SHP77 treated with DMSO at 0.1 percent for 48 hours (cell line): ENCODE data around the gene BTBD6.

ENCODE experiments used
- DNase-seq: peaks from one replicate; lab custom pipeline; 2025; lab: John Stamatoyannopoulos, UW

Gene BTBD6

DNA sequence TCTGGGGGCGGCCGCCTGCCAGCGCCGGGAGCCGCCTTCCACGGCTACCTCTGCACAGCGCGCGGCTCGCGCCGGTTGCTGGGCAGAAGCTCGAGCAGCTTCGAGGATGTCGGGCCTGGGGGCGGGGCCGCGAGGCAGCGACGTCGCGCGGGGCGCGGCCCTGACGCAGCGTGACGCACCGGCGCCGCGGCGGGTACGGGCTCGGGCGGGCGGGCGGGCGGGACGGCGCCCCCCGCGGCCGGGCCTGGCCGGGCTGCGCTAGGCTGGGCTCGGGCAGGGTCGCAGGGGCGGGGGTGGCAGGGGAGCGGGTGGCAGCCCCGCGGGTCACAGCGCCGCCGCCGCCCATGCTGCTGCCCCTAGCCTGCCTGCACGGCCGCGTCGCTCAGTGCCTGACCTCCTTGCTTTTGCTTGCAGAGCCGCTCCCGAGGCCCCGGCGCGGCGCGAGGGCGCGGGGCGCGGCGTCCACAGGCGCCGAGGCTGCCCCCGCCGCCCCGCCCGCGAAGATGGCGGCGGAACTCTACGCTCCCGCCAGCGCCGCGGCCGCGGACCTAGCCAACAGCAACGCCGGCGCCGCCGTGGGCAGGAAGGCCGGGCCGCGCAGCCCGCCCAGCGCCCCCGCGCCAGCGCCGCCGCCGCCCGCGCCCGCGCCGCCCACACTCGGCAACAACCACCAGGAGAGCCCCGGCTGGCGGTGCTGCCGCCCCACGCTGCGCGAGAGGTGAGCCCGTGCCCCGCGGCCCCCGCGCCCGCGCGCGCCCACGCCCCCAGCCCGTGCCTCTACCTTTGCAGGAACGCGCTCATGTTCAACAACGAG is at the start of gene BTBD6:
Gene BTBD6 (plus strand): TSS at position 166 of the 814 bp plus-strand sequence. CDS start 179 bp downstream, at position 345.
- DNase-seq = peak; percentile 18

GRCh38 chr14:105198588-105198987 is 49.7 kb upstream of the BTBD6 start:
- no peak for DNase-seq

DNA sequence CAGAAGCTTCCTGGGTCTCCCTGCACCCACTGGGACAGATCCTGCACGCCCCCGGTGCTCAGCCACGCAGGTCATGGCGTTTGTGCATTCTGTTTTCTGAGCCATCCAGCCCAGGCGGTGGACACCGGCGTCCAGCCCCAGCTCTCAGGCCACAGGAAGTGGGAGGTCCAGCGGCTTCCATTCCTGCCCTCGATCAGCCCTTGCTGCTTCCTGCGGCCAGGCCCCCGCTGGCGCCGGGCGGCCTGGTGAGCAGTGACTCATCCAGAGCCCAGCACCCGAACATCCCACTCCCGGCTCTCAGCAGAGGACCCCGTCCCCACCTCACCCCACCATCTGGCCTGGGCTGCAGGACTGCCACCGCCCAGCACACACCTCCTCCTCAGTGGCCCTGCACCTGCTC is 49.2 kb upstream of the BTBD6 start:
- no peak for DNase-seq

- no peak for DNase-seq
Observed at GRCh38 chr14:105200074-105200473, 48.3 kb upstream of the BTBD6 start.

- DNase-seq = no peak
Observed at GRCh38 chr14:105200641-105201040, 47.7 kb upstream of the BTBD6 start.

DNA sequence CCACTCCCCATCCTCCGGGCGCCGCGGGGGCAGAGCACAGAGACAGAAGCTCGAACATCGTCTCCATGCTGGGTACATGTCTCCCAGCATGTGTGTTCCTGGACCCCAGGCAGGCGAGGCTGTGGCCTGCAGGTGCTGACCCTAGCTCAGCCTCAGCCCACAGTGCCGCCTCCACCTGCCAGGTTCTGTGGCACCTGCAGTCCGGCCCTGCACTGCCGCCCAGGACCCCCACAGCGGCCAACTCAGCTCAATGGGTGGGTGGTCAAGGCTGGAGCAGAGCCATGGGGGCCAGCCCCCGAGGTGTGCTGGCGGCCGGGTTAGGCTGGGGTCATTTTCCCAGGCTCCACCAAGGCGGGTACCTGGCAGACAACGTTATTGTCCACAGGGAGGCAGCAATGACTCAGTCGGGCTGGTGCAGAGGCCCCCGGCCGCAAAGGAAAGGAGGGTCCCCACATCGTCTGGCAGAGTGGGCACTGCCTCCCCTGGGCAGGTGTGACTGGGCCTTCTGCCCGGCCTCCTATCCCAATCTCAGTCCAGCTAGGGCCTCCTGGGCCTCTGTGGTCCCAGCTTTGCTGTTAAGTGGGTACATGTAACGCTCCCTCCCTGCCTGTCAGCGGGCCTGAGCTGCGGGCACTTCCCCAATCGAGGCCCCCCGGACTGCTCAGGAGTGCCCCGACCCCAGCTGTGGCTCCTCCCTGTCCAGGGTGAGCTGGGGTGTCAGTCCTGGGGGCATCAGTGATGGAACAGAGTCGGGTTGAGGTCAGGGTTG is 47.0 kb upstream of the BTBD6 start:
- DNase-seq = no peak

- no peak for DNase-seq
Observed at GRCh38 chr14:105201925-105202513, 46.3 kb upstream of the BTBD6 start.

DNA sequence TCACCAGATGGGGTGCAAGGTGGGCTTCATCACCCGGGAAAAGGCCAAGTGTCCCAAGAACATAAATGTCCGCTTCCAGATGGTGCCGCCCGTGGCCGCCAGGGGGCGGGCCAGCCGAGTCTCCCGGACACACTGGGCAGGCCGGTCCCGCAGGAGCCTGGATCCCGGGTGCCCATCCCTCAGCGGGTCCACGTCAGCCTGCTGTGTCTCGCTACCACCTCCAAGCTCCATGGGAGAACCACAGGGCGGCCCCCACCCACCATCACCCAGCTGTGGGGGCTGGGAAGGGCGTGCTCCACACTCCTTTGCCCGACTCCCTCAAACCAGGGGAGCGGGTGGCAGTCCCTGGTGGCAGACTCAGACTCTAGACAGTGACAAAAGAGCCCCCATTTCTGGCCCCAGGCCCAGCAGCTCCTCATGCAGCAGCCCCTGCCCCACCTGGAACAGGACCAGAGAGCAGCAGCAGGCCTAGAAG is 45.2 kb upstream of the BTBD6 start:
- no peak for DNase-seq

GRCh38 chr14:105203701-105204100 is 44.6 kb upstream of the BTBD6 start:
- DNase-seq = no peak

DNA sequence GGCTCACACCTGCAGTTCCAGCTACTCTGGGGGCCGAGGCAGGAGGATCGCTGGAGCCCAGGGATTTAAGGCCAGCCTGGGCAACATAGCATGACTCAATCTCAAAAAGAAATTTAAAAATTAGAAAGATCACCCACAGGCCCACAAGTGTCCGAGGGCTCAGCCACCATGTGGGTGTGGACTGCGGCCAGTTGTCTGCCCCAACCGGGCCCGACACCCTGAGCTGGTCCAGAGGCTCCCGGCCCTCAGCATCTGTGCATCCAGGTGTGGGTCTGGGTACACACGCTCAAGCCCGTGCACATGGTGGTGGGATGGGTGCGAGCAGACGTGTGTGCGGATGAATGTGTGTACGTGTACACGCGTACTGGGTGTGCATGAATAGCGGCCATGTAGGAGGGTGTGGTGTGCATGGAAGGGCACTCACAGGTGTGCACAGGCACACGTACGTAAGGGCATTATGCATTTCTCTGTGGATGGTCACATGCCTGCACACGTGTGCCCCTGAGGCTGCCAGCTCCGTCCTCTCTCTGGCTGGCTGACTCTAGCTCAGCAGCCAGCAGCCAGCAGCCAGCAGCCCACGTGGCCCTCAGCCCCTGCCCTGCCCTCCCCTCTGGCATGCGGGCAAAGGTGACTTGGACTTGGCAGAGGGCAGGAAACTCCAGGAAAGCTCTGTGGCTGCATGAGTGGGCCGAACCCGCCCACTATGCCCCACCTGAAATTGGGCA is 44.0 kb upstream of the BTBD6 start:
- no peak for DNase-seq

DNA sequence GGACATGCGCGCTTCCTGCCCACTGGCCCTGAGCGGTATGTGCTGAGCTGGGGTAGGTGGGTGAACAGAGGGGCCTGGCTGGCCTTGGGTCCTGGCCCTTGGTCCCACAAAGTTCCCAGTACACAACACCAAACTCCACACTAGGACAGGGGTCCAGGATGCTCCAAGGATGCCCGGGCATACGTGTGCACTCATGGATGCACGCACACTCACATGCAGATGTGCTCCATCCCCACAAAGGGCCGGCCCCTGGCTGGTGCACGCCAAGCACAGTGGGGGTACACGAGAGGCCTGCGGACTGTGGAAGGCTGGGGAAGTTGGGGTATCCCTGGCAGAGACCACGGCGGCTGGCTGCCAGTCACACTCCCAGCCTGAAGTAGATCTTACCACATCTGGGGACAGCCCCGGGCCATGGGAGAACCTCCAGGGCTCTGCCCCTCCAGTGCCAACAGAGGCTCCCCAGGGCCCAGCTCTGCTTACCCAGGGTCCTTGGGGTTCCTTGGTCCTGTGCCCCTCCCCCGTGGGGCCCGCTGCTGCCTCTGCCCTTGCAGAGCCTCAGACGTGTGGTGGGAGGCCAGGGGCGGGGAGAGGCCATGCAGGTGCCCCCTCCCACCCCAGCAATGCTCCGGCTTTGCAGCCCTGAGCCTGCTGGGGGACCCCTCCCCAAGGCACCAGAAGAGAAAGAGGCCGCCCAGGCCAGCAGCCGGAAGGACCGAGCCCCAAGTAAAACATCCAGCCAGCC is 43.2 kb upstream of the BTBD6 start:
- DNase-seq = no peak

- no peak for DNase-seq
Observed at GRCh38 chr14:105205673-105206208, 42.6 kb upstream of the BTBD6 start.

DNA sequence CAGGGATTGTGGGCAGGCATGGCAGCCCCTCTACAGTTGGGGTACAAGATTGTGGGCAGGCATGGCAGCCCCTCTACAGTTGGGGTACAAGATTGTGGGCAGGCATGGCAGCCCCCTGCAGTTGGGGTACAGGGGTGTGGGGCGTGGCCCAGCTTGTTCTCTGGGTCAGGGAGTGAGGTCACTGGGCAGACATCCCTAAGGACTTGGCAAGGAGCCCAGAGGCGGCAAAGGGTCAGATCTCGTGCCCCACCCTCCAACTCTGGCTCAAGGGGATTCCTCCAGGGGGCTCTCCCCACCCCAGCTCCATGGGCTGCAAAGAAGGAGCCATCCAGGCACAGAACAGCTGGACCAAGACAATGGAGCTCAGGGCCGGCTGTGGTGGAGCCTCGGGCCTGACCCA is 41.5 kb upstream of the BTBD6 start:
- no peak for DNase-seq

- no peak for DNase-seq
Observed at GRCh38 chr14:105207460-105207901, 40.9 kb upstream of the BTBD6 start.

- DNase-seq = no peak
Observed at GRCh38 chr14:105207996-105208737, 40.2 kb upstream of the BTBD6 start.

GRCh38 chr14:105208738-105209075 is 39.6 kb upstream of the BTBD6 start:
- DNase-seq = no peak

DNA sequence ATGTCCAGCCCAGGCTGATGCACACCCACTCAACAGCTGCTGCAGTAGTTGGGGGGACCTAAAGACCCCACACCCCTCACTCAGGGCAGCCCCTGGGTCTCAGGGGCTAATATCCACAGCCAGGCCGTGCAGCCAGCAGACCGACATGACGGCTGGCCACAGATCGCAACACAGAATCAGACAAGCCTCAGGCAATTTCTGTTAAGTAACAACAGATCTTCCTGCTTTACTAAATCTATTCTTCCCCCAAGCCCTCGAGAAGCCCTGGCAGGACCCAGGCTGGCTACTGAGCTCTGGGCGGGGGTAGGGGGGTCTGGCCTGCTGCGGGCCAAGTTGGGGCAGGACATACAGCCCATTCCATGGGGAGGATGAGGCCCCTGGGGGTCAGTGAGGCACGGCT is 39.2 kb upstream of the BTBD6 start:
- no peak for DNase-seq

- DNase-seq = no peak
Observed at GRCh38 chr14:105209646-105210045, 38.7 kb upstream of the BTBD6 start.

DNA sequence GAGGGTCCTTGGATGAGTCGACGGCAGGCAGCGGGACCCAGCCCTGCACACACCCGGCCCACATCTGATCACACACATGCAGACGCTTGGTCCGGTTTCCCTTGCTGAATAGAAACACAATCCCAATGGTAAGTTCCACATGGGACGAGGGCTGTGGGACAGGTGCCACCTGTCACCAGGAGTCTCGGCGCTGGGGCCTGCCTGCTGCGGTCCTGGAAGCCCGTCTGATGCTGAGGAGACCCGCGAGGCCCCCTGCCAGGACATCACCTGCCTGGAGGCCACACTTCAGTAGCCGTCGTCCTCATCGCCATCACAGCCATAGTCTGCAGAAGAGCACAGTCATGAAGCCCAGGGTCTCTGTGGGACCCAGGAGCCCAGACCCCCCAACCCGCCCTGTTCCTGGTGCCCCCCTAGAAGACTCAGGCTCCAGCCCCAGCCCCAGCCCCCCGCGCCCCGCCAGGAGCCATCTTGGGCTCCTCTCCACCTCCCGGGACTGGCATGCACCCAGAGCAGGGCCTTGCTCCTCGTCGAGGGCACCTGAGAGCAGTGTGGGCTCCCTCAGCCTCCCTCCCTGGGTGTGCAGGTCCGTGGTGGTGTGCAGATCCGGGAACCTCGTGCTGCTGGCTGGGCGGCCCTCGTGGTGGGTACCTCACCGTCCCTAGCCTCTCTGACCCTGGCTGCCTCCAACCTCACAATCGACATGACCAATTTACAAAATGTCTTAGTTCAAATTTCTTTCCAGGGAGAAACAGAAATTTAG is 37.9 kb upstream of the BTBD6 start:
- no peak for DNase-seq
